H1 (cell line): ENCODE results near the gene ZNF423. TPM values are rescaled to one million over a fixed set of nuclear protein-coding genes. Genes with fewer than 3 reads are reported as not detected.

ENCODE experiments used
- BACH1 ChIP-seq: IDR thresholded peaks from 2 replicates; pipeline ENCODE4 v1.6.1; 2012; ENCODE audit warnings: low read length, improper control_type of control experiment
- polyA plus RNA-seq, 7 experiments: library from polyadenylated mRNA; depleted of rRNA in 3 of 7; stranded (reverse) in 5 of 7; unstranded in 2 of 7; fragments of >200 nt in 5 of 7; fragments of 200-250 nt in 2 of 7; gene quantifications; 1 replicate in 5 of 7; 2 replicates in 1 of 7; 4 replicates in 1 of 7; pipeline versions ENCODE4 v1.2.1 to v1.2.3, GENCODE V29; 2011 to 2013; ENCODE audit warnings: missing spikeins in 2 of 7, mixed read lengths in 2 of 7
- total RNA-seq: library from RNA; stranded (reverse); fragmentation: NEBNext Ultra II Directional; extraction: Animal tissue kit (Norgen Biotek cat#: 25700); gene quantifications from 2 replicates; pipeline ENCODE4 v1.2.1, GENCODE V29; 2021

The ZNF423 gene
- total and polyA plus RNA-seq, 2 of the 8 experiments (the other 6 are each of a cell fraction or from before 2014, with no cell fraction given), result 38.2 to 52.3 TPM

GRCh38 chr16:49674351-49674851, 181.5 kb downstream of the ZNF423 start (continued):
- TF ChIP-seq BACH1, result no peak
- TF ChIP-seq, all 59 proteins: peak for 0
